ENCODE measurements around the gene SHBG. TPM values are rescaled to one million over a fixed set of nuclear protein-coding genes. Genes with fewer than 3 reads are reported as not detected.

The SHBG gene
- total and polyA plus RNA-seq, 2 of the 4 experiments (the other 2 are of a cell fraction), result 0.36 to 0.38 TPM

DNA sequence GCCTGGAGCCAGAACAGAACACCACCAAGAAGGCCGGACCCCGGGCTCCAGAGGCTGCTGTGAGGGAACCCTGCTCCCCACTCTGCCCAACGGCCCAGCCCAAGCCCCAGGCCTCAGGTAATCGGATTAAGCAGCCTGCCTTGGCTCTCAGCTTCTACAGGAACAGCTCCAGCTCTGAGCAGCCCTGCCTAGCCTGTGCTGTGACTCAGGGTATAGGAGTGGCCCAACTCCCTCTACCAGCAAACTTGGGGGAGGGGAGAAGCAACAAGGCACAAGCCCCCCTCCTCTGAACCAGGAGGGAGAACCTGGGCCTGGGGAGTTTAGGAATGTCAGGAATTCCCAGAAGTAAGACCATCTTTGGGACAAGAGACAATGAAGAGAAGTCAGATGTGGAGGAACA, 39.2 kb upstream of the SHBG start:
- in situ Hi-C loops (cut with MboI; ENCODE audit: low sequenced_read_pairs), result no loop called here
- H3K4ac ChIP-seq (ENCODE audit: low read depth, low read length), result 0 out of 2 replicates have a peak overlapping the region, but pooled peaks have one; percentile 6
- H2BK120ac ChIP-seq (ENCODE audit: low read depth, low read length), result no peak overlapping the region
- no peak overlapping the region for H3K4me2 ChIP-seq (ENCODE audit: low read depth, low read length)
- H3K23ac ChIP-seq (ENCODE audit: low read depth, low read length), result no peak overlapping the region
- H4K91ac ChIP-seq (ENCODE audit: insufficient read depth, low read depth, low read length), result 0 out of 2 replicates have a peak overlapping the region, but pooled peaks have one; percentile 3
- H2BK5ac ChIP-seq (ENCODE audit: low read depth, low read length, poor library complexity, severe bottlenecking), result peak overlapping the region; percentile 71
- no peak overlapping the region for H3K18ac ChIP-seq (ENCODE audit: low read depth, low read length)
- ChIA-PET POLR2A (ENCODE audit: unreplicated experiment) (no interaction called here), CTCF (no interaction called here)
- peak overlapping the region; percentile 0; the same call in 1 of the 2 replicates for H3K27ac ChIP-seq (ENCODE audit: insufficient read depth, low read length)
- H4K5ac ChIP-seq (ENCODE audit: low read depth, low read length), result no peak overlapping the region
- TF ChIP-seq MAFK (IDR thresholded peaks at IDR 0.05; ENCODE audit: low read depth, low read length) (no peak), RCOR1 (IDR thresholded peaks at IDR 0.05; ENCODE audit: insufficient replicate concordance, low read length) (peak; percentile 5), RFX5 (IDR thresholded peaks at IDR 0.05; ENCODE audit: low read depth, low read length) (no peak), SMC3 (IDR thresholded peaks at IDR 0.05; ENCODE audit: low read depth, low read length) (no peak), NFE2L2 (IDR thresholded peaks at IDR 0.05; ENCODE audit: low read depth, low read length) (no peak), POLR2A (IDR thresholded peaks at IDR 0.05; ENCODE audit: low read depth, low read length) (no peak), MXI1 (IDR thresholded peaks at IDR 0.05; ENCODE audit: borderline replicate concordance, low read depth, low read length) (no peak)
- H3K56ac ChIP-seq (ENCODE audit: extremely low read depth, insufficient read depth, low read length), result no peak overlapping the region
- no TSS peak for BruUV-seq (replicated peaks)
- no peaks in the 10 kb centered on the region for H3K9me3 ChIP-seq (ENCODE audit: control insufficient read depth, insufficient read depth, low read length)
- peak; percentile 70 for DNase-seq
- no peak overlapping the region for H3K14ac ChIP-seq (replicated peaks; ENCODE audit: low read depth, low read length)
- H2BK20ac ChIP-seq (ENCODE audit: low read depth, low read length), result no peak overlapping the region
- H2AFZ ChIP-seq (replicated peaks; ENCODE audit: low read length, poor library complexity), result no peak overlapping the region
- peaks cover 31% of the 10 kb centered on the region for H3K4me1 ChIP-seq (ENCODE audit: control insufficient read depth, insufficient read depth, low read length)
- H3K79me1 ChIP-seq (ENCODE audit: low read depth in 1 of 2, low read length in 2 of 2), result peaks cover 20 to 53% of the 10 kb centered on the region in 2 experiments
- H3K4me3 ChIP-seq (ENCODE audit: insufficient read depth, low read depth, low read length), result no peak overlapping the region
- H3K36me3 ChIP-seq (ENCODE audit: control insufficient read depth, insufficient read depth, low read length), result peaks cover 57% of the 10 kb centered on the region
- H4K20me1 ChIP-seq (ENCODE audit: insufficient read depth, low read length), result peaks cover 15% of the 10 kb centered on the region
- dilution Hi-C loops (cut with HindIII; ENCODE audit: low sequenced_read_pairs, unreplicated experiment), result no loop called here
- no peak overlapping the region for H3K9ac ChIP-seq (ENCODE audit: low read depth, low read length)
- ATAC-seq (ENCODE audit: low read depth), result peak; percentile 53
- peak overlapping the region; percentile 6; the same call in 1 of the 2 replicates for H2AK5ac ChIP-seq (ENCODE audit: low read depth, low read length)
- peak overlapping the region; percentile 91 for H2AK9ac ChIP-seq (replicated peaks; ENCODE audit: low read depth, low read length, poor library complexity)
- intact Hi-C loops (cut with micrococcal nuclease), result no loop called here
- peak overlapping the region in 1 of 2 experiments; percentile 57; a peak in 2 of 4 replicates for H4K8ac ChIP-seq (ENCODE audit: low read depth in 2 of 2, low read length in 2 of 2)
- H3K27me3 ChIP-seq (ENCODE audit: control insufficient read depth, insufficient read depth, low read length), result no peaks in the 10 kb centered on the region
- no peak overlapping the region for H2BK15ac ChIP-seq (ENCODE audit: low read depth, low read length)
- 100% methylated on average over 1 of the region's 4 CpGs; no CpG with 5 or more reads in 1 of the 2 experiments for WGBS, 2 experiments (ENCODE audit: extremely low coverage in 2 of 2, insufficient read length in 1 of 2)
- peaks cover 11% of the 10 kb centered on the region for H3K9me1 ChIP-seq (ENCODE audit: insufficient read depth, low read length)
